ENCODE data around the gene STARD9. TPM values are rescaled to one million over a fixed set of nuclear protein-coding genes. Genes with fewer than 3 reads are reported as not detected.

The STARD9 gene
- total RNA-seq, 6 experiments from 2014 or later: 0.70 to 3.1 (median 1.5) TPM

GRCh38 chr15:42710662-42711061, 135.3 kb downstream of the STARD9 start:
- WGBS (ENCODE audit: insufficient coverage, low coverage, low lambda C conversion rate, missing lambda C conversion rate): 86% methylated on average over 1 of the region's 2 CpGs
- no peak for DNase-seq
- H3K4me3 ChIP-seq: no peak overlapping the region
- intact Hi-C loops (cut with DNase I): no loop called here
- no peaks in the 10 kb centered on the region for H3K4me1 ChIP-seq
- TF ChIP-seq, protein P1, sequence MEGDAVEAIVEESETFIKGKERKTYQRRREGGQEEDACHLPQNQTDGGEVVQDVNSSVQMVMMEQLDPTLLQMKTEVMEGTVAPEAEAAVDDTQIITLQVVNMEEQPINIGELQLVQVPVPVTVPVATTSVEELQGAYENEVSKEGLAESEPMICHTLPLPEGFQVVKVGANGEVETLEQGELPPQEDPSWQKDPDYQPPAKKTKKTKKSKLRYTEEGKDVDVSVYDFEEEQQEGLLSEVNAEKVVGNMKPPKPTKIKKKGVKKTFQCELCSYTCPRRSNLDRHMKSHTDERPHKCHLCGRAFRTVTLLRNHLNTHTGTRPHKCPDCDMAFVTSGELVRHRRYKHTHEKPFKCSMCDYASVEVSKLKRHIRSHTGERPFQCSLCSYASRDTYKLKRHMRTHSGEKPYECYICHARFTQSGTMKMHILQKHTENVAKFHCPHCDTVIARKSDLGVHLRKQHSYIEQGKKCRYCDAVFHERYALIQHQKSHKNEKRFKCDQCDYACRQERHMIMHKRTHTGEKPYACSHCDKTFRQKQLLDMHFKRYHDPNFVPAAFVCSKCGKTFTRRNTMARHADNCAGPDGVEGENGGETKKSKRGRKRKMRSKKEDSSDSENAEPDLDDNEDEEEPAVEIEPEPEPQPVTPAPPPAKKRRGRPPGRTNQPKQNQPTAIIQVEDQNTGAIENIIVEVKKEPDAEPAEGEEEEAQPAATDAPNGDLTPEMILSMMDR (IDR thresholded peaks at IDR 0.05): no peak
- no peak for TF ChIP-seq POLR2A (IDR thresholded peaks at IDR 0.05)
- H3K27ac ChIP-seq: no peak overlapping the region
- H3K36me3 ChIP-seq: no peaks in the 10 kb centered on the region
- H3K27me3 ChIP-seq: no peaks in the 10 kb centered on the region
- no peak for ATAC-seq
- no peaks in the 10 kb centered on the region for H3K9me3 ChIP-seq

- Histone ChIP-seq H3K9me3 (no peaks in the 10 kb centered on the region), H3K27ac (no peak overlapping the region), H3K36me3 (no peaks in the 10 kb centered on the region), H3K27me3 (no peaks in the 10 kb centered on the region), H3K4me1 (no peaks in the 10 kb centered on the region), H3K4me3 (no peak overlapping the region)
- ATAC-seq: no peak
- intact Hi-C loops (cut with DNase I): no loop called here
- TF ChIP-seq, protein P1 (IDR thresholded peaks at IDR 0.05): no peak
- TF ChIP-seq POLR2A (IDR thresholded peaks at IDR 0.05): no peak
- DNase-seq: no peak
- 92% methylated on average over 3 of the region's 3 CpGs for WGBS (ENCODE audit: insufficient coverage, low coverage, low lambda C conversion rate, missing lambda C conversion rate)
Observed at GRCh38 chr15:42711746-42712145, 136.3 kb downstream of the STARD9 start.

- ATAC-seq (no peak), DNase-seq (no peak)
- no peaks in the 10 kb centered on the region for H3K9me3 ChIP-seq
- H3K27me3 ChIP-seq: no peaks in the 10 kb centered on the region
- TF ChIP-seq, protein P1 (IDR thresholded peaks at IDR 0.05): no peak
- TF ChIP-seq POLR2A (IDR thresholded peaks at IDR 0.05): no peak
- H3K4me3 ChIP-seq: no peak overlapping the region
- WGBS (ENCODE audit: insufficient coverage, low coverage, low lambda C conversion rate, missing lambda C conversion rate): 98% methylated on average over 4 of the region's 4 CpGs
- no peak overlapping the region for H3K27ac ChIP-seq
- H3K4me1 ChIP-seq: no peaks in the 10 kb centered on the region
- H3K36me3 ChIP-seq: no peaks in the 10 kb centered on the region
- intact Hi-C loops (cut with DNase I): no loop called here
Observed at GRCh38 chr15:42712584-42712983, 137.2 kb downstream of the STARD9 start.

GRCh38 chr15:42716125-42716524, 140.7 kb downstream of the STARD9 start:
- H3K36me3 ChIP-seq: no peaks in the 10 kb centered on the region
- H3K4me3 ChIP-seq: no peak overlapping the region
- no peaks in the 10 kb centered on the region for H3K9me3 ChIP-seq
- intact Hi-C loops (cut with DNase I): no loop called here
- 93% methylated on average over 2 of the region's 5 CpGs for WGBS (ENCODE audit: insufficient coverage, low coverage, low lambda C conversion rate, missing lambda C conversion rate)
- ATAC-seq: no peak
- peak in 1 of 3 donors; percentile 18 for DNase-seq
- H3K4me1 ChIP-seq: no peaks in the 10 kb centered on the region
- no peaks in the 10 kb centered on the region for H3K27me3 ChIP-seq
- TF ChIP-seq POLR2A (IDR thresholded peaks at IDR 0.05): no peak
- TF ChIP-seq, protein P1 (IDR thresholded peaks at IDR 0.05): no peak
- H3K27ac ChIP-seq: no peak overlapping the region

- Histone ChIP-seq H3K9me3 (no peaks in the 10 kb centered on the region), H3K36me3 (no peaks in the 10 kb centered on the region), H3K4me1 (no peaks in the 10 kb centered on the region), H3K27me3 (no peaks in the 10 kb centered on the region), H3K4me3 (no peak overlapping the region), H3K27ac (no peak overlapping the region)
- intact Hi-C loops (cut with DNase I): no loop called here
- 82% methylated on average over 2 of the region's 2 CpGs for WGBS (ENCODE audit: insufficient coverage, low coverage, low lambda C conversion rate, missing lambda C conversion rate)
- DNase-seq: peak in 1 of 3 donors; percentile 21
- no peak for TF ChIP-seq POLR2A (IDR thresholded peaks at IDR 0.05)
- TF ChIP-seq, protein P1 (IDR thresholded peaks at IDR 0.05): no peak
- no peak for ATAC-seq
Observed at GRCh38 chr15:42716626-42717025, 141.2 kb downstream of the STARD9 start.

All from right lobe of liver (tissue), 6 donors.